Measurements from ENCODE around the gene PRDM8. TPM values are rescaled to one million over a fixed set of nuclear protein-coding genes. Genes with fewer than 3 reads are reported as not detected.

The PRDM8 gene
- total RNA-seq, 1 donor from 2014 or later: not detected

DNA sequence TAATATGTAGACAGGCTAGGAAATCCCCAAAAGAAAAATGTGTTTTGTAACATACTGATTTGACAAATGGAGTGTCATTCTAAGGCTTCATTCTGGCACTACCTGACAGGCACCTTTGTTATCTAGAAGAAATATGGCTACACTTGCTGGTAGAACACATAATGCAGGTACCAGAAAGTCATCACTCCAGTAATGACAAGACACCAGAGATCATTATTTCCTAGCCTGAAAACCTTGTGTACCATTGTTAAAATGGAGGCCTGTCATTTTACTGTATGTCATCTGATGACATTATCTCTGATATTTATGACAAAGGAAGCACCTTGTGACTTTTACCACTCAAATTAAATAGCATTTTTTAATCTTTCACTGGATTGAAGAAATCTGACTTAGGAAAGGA is 55.6 kb downstream of the PRDM8 start:
- Histone ChIP-seq H3K9me3 (no peaks in the 10 kb centered on the region), H3K27me3 (no peaks in the 10 kb centered on the region)
- intact Hi-C loops (cut with DNase I): no loop called here

DNA sequence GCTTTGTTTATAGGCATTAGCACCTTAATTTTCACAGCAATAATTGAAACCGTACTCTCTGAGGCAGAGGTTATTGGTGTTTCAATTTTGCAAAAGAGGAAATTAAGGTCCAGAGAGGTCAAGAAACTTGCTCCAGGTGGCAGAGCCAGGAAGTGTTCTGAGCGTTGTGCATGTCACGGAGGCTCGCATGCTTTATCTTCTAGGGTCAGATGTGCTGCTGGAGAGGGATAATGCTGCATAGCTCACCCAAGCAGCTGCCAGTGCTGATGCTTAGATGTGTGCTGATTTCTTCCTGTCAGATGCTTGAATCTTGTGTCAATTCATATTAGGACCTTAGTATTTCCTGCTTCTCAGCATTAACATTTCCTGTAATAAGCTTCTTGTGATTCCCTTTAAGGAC is 56.2 kb downstream of the PRDM8 start:
- no peaks in the 10 kb centered on the region for H3K36me3 ChIP-seq
- H3K27me3 ChIP-seq: no peaks in the 10 kb centered on the region
- TF ChIP-seq, protein P1, sequence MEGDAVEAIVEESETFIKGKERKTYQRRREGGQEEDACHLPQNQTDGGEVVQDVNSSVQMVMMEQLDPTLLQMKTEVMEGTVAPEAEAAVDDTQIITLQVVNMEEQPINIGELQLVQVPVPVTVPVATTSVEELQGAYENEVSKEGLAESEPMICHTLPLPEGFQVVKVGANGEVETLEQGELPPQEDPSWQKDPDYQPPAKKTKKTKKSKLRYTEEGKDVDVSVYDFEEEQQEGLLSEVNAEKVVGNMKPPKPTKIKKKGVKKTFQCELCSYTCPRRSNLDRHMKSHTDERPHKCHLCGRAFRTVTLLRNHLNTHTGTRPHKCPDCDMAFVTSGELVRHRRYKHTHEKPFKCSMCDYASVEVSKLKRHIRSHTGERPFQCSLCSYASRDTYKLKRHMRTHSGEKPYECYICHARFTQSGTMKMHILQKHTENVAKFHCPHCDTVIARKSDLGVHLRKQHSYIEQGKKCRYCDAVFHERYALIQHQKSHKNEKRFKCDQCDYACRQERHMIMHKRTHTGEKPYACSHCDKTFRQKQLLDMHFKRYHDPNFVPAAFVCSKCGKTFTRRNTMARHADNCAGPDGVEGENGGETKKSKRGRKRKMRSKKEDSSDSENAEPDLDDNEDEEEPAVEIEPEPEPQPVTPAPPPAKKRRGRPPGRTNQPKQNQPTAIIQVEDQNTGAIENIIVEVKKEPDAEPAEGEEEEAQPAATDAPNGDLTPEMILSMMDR (IDR thresholded peaks at IDR 0.05): no peak
- intact Hi-C loops (cut with DNase I): no loop called here
- H3K9me3 ChIP-seq: no peaks in the 10 kb centered on the region
- no peak overlapping the region for H3K4me3 ChIP-seq
- no peak overlapping the region for H3K27ac ChIP-seq
- no peak for DNase-seq (ENCODE audit: low spot score in 2 of 2)
- H3K4me1 ChIP-seq: no peaks in the 10 kb centered on the region

More for the DNA sequence above, 55.6 kb downstream of the PRDM8 start:
- H3K4me3 ChIP-seq: no peak overlapping the region
- TF ChIP-seq, protein P1 (IDR thresholded peaks at IDR 0.05): no peak
- H3K36me3 ChIP-seq: no peaks in the 10 kb centered on the region
- H3K4me1 ChIP-seq: no peaks in the 10 kb centered on the region
- no peak overlapping the region for H3K27ac ChIP-seq
- DNase-seq (ENCODE audit: low spot score in 2 of 2): no peak

Other genes with a start within 250 kb of the PRDM8 start
- 16.8 TPM for gene ANTXR2, start 124.3 kb upstream of the PRDM8 start, total RNA-seq
- gene FGF5, start 69.2 kb downstream of the PRDM8 start, total RNA-seq: not detected
- not detected for gene CFAP299, start 138.2 kb downstream of the PRDM8 start, total RNA-seq

Measured in ascending aorta (tissue), 2 donors.